SK-N-MC (cell line): ENCODE results near the gene TMEM41A.

Experiments
- EZH2 ChIP-seq: fragments of 200-600 bp; sonication (generic); IDR thresholded peaks from one replicate; pipeline ENCODE4 v1.6.1; 2017; ENCODE audit warnings: antibody characterized with exemption
- POLR2AphosphoS5 ChIP-seq: IDR thresholded peaks from 2 replicates; pipeline ENCODE4 v1.6.1; 2012; ENCODE audit warnings: mild to moderate bottlenecking, low read depth, low read length, borderline replicate concordance

DNA sequence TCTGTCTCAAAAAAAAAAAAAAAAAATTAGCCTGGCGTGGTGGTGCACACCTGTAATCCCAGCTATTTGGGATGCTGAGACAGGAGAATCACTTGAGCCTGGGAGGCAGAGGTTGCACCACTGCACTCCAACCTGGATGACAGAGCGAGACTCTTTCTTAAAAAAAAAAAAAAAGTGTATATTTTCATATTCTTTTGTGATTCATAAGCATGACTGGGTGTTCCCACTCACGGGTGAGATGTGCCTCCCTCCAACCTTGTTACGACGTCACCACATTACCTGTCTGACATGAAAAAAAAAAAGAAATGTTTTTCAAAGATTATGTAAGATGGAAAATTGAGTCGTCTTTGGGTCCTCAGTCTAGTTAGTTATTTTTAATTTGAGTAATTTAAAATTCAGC is 56.8 kb downstream of the TMEM41A start:
- no peak for TF ChIP-seq EZH2
- TF ChIP-seq POLR2AphosphoS5, result no peak
